ENCODE data around the gene LSMEM2.

Gene LSMEM2

GRCh38 chr3:50333744-50334328, 54.9 kb downstream of the LSMEM2 start:
- peak overlapping the region; percentile 8; the same call in 1 of the 2 replicates for H3K4me3 ChIP-seq (replicated peaks; ENCODE audit: low read depth, low read length)
- no peak for TF ChIP-seq CTCF (IDR thresholded peaks at IDR 0.05; ENCODE audit: low read depth, low read length, missing control alignments)
- no peak for DNase-seq (ENCODE audit: extremely low read depth, low read depth)

GRCh38 chr3:50334339-50335075, 55.6 kb downstream of the LSMEM2 start:
- no peak for DNase-seq (ENCODE audit: extremely low read depth, low read depth)
- TF ChIP-seq CTCF (IDR thresholded peaks at IDR 0.05; ENCODE audit: low read depth, low read length, missing control alignments), result no peak
- H3K4me3 ChIP-seq (replicated peaks; ENCODE audit: low read depth, low read length), result peak overlapping the region; percentile 97

- TF ChIP-seq CTCF (IDR thresholded peaks at IDR 0.05; ENCODE audit: low read depth, low read length, missing control alignments), result no peak
- peak overlapping the region; percentile 97 for H3K4me3 ChIP-seq (replicated peaks; ENCODE audit: low read depth, low read length)
- DNase-seq (ENCODE audit: extremely low read depth, low read depth), result no peak
Measured at GRCh38 chr3:50336452-50337174, 57.7 kb downstream of the LSMEM2 start.

GRCh38 chr3:50337175-50337861, 58.4 kb downstream of the LSMEM2 start:
- no peak for TF ChIP-seq CTCF (IDR thresholded peaks at IDR 0.05; ENCODE audit: low read depth, low read length, missing control alignments)
- peak; percentile 94 for DNase-seq (ENCODE audit: extremely low read depth, low read depth)
- H3K4me3 ChIP-seq (replicated peaks; ENCODE audit: low read depth, low read length), result peak overlapping the region; percentile 97
